H9 (cell line): ENCODE measurements around the gene CCSER2. TPM values are rescaled to one million over a fixed set of nuclear protein-coding genes. Genes with fewer than 3 reads are reported as not detected.

ENCODE experiments used
- DNase-seq: peaks from one replicate; pipeline ENCODE4 v3.0.0-alpha.2; 2017
- H2AFZ ChIP-seq: one replicate; pipeline ENCODE4 v1.6.1; 2013; ENCODE audit warnings: mild to moderate bottlenecking, low read length, control low read depth, moderate library complexity
- H2AK5ac ChIP-seq: 2 replicates; pipeline ENCODE4 v1.6.1; 2013; ENCODE audit warnings: low read length, control low read depth, mixed read lengths; ENCODE audit not compliant: insufficient read length
- H2BK120ac ChIP-seq: one replicate; pipeline ENCODE4 v1.6.1; 2013; ENCODE audit warnings: low read depth, mild to moderate bottlenecking, low read length, control low read depth, inconsistent platforms; ENCODE audit not compliant: poor library complexity, severe bottlenecking
- H2BK12ac ChIP-seq: 2 replicates; pipeline ENCODE4 v1.6.1; 2013; ENCODE audit warnings: low read length, control low read depth, mixed read lengths, low read depth; ENCODE audit not compliant: insufficient read length
- H2BK15ac ChIP-seq: 2 replicates; pipeline ENCODE4 v1.6.1; 2013; ENCODE audit warnings: low read depth, low read length, control low read depth
- H2BK20ac ChIP-seq: one replicate; pipeline ENCODE4 v1.6.1; 2013; ENCODE audit warnings: low read depth, mild to moderate bottlenecking, low read length, control low read depth, inconsistent platforms; ENCODE audit not compliant: poor library complexity, severe bottlenecking
- H2BK5ac ChIP-seq: 2 replicates; pipeline ENCODE4 v1.6.1; 2013; ENCODE audit warnings: low read length, control low read depth, mixed read lengths; ENCODE audit not compliant: insufficient read length
- H3K14ac ChIP-seq: 2 replicates; pipeline ENCODE4 v1.6.1; 2013; ENCODE audit warnings: low read length, control low read depth; ENCODE audit not compliant: insufficient read depth
- H3K18ac ChIP-seq: 2 replicates; pipeline ENCODE4 v1.6.1; 2013; ENCODE audit warnings: low read depth, mild to moderate bottlenecking, mixed read lengths, low read length, control low read depth; ENCODE audit not compliant: insufficient read length
- H3K23ac ChIP-seq: 2 replicates; pipeline ENCODE4 v1.6.1; 2013; ENCODE audit warnings: low read length, control low read depth, mixed read lengths, low read depth; ENCODE audit not compliant: insufficient read length
- H3K23me2 ChIP-seq: 2 replicates; pipeline ENCODE4 v1.6.1; 2013; ENCODE audit warnings: low read depth, mild to moderate bottlenecking, mixed read lengths, low read length, control low read depth; ENCODE audit not compliant: insufficient read length, poor library complexity, severe bottlenecking
- H3K27ac ChIP-seq: 2 replicates; pipeline ENCODE4 v1.5.1; 2013; ENCODE audit warnings: low read length, control low read depth, mixed read lengths, low read depth; ENCODE audit not compliant: insufficient read length
- H3K27me3 ChIP-seq: 2 replicates; pipeline ENCODE4 v1.6.1; 2013; ENCODE audit warnings: low read length, control low read depth, inconsistent platforms; ENCODE audit not compliant: insufficient read depth
- H3K4ac ChIP-seq: 2 replicates; pipeline ENCODE4 v1.6.1; 2013; ENCODE audit warnings: low read depth, mild to moderate bottlenecking, control low read depth, inconsistent platforms, low read length, moderate library complexity
- H3K4me1 ChIP-seq: 2 replicates; pipeline ENCODE4 v1.6.1; 2013; ENCODE audit warnings: low read length, control low read depth, inconsistent platforms; ENCODE audit not compliant: insufficient read depth
- H3K4me2 ChIP-seq: 2 replicates; pipeline ENCODE4 v1.6.1; 2013; ENCODE audit warnings: low read length, control low read depth, mixed read lengths; ENCODE audit not compliant: insufficient read length, insufficient read depth
- H3K56ac ChIP-seq: 2 replicates; pipeline ENCODE4 v1.6.1; 2013; ENCODE audit warnings: low read depth, mild to moderate bottlenecking, mixed read lengths, low read length, control low read depth; ENCODE audit not compliant: insufficient read length
- H3K79me1 ChIP-seq: 2 replicates; pipeline ENCODE4 v1.6.1; 2013; ENCODE audit warnings: low read depth, mild to moderate bottlenecking, moderate library complexity, low read length, control low read depth, inconsistent platforms; ENCODE audit not compliant: insufficient read depth, poor library complexity, severe bottlenecking
- H3K79me2 ChIP-seq: 2 replicates; pipeline ENCODE4 v1.6.1; 2013; ENCODE audit warnings: low read length, control low read depth, inconsistent platforms; ENCODE audit not compliant: insufficient read depth
- H3K9ac ChIP-seq: 2 replicates; pipeline ENCODE4 v1.6.1; 2013; ENCODE audit warnings: low read length, control low read depth, mixed read lengths; ENCODE audit not compliant: insufficient read length; ENCODE audit errors: extremely low read depth
- H3K9me3 ChIP-seq: one replicate; pipeline ENCODE4 v1.6.1; 2013; ENCODE audit warnings: low read depth, low read length, inconsistent platforms; ENCODE audit not compliant: control insufficient read depth
- H3T11ph ChIP-seq: one replicate; pipeline ENCODE4 v1.6.1; 2013; ENCODE audit warnings: mild to moderate bottlenecking, low read length, control low read depth, inconsistent platforms
- H4K20me1 ChIP-seq: one replicate; pipeline ENCODE4 v1.6.1; 2013; ENCODE audit not compliant: control insufficient read depth, insufficient read length, insufficient read depth
- H4K5ac ChIP-seq: 2 replicates; pipeline ENCODE4 v1.6.1; 2013; ENCODE audit warnings: low read depth, mild to moderate bottlenecking, mixed read lengths, low read length, control low read depth; ENCODE audit not compliant: insufficient read length
- H4K8ac ChIP-seq: replicated peaks from 2 replicates; pipeline ENCODE4 v1.6.1; 2013; ENCODE audit warnings: low read length, control low read depth, mixed read lengths, low read depth; ENCODE audit not compliant: insufficient read length
- H4K91ac ChIP-seq: 2 replicates; pipeline ENCODE4 v1.6.1; 2013; ENCODE audit warnings: low read depth, mild to moderate bottlenecking, moderate library complexity, mixed read lengths, low read length, control low read depth; ENCODE audit not compliant: insufficient read length
- H3K27ac Mint-ChIP-seq, 3 experiments: 2 replicates in 2 of 3; 3 replicates in 1 of 3; pipeline ENCODE4 v1.8.0; 2020 to 2021; ENCODE audit warnings: mixed read lengths in 3 of 3, mild to moderate bottlenecking in 1 of 3, moderate library complexity in 1 of 3
- H3K27me3 Mint-ChIP-seq: 2 replicates; pipeline ENCODE4 v1.8.0; 2021; ENCODE audit warnings: low read depth, mild to moderate bottlenecking, moderate library complexity, mixed read lengths
- H3K36me3 Mint-ChIP-seq, 3 experiments: 2 replicates in 2 of 3; 3 replicates in 1 of 3; pipeline ENCODE4 v1.8.0; 2020 to 2021; ENCODE audit warnings: low read depth in 3 of 3, mixed read lengths in 3 of 3; ENCODE audit not compliant: insufficient read depth in 1 of 3
- H3K4me1 Mint-ChIP-seq, 2 experiments: 2 replicates each; pipeline ENCODE4 v1.8.0; 2020; ENCODE audit warnings: mixed read lengths in 2 of 2
- H3K4me3 Mint-ChIP-seq, 2 experiments: 2 replicates in 1 of 2; 3 replicates in 1 of 2; pipeline ENCODE4 v1.8.0; 2020 to 2021; ENCODE audit warnings: mild to moderate bottlenecking in 2 of 2, mixed read lengths in 2 of 2, moderate library complexity in 1 of 2
- H3K9me3 Mint-ChIP-seq, 2 experiments: 2 replicates in 1 of 2; 3 replicates in 1 of 2; pipeline ENCODE4 v1.8.0; 2020; ENCODE audit warnings: mild to moderate bottlenecking in 2 of 2, mixed read lengths in 2 of 2, moderate library complexity in 1 of 2
- WGBS: extraction: QIAGEN DNeasy Blood & Tissue Kit; methylation state at CpG from one replicate; pipeline ENCODE4 v1.1.7; 2013; ENCODE audit warnings: missing lambda C conversion rate, low lambda C conversion rate, mixed read lengths; ENCODE audit not compliant: insufficient read length; ENCODE audit errors: extremely low coverage; 5-methylcytosine and 5-hydroxymethylcytosine counted together
- total RNA-seq: library from RNA; stranded (reverse); gene quantifications from 2 replicates; pipeline ENCODE4 v1.2.1, GENCODE V29; 2021
- TF ChIP-seq, protein P1 (sequence below): fragments of 200-600 bp; sonication (generic); conservative IDR thresholded peaks from 3 replicates; pipeline ENCODE4 v1.8.0; 2021; ENCODE audit warnings: antibody characterized with exemption, mild to moderate bottlenecking

The CCSER2 gene
- total RNA-seq, 1 experiment from 2014 or later = 22.2 TPM

GRCh38 chr10:84317174-84317573 is 11.2 kb upstream of the CCSER2 start:
- H3K56ac ChIP-seq = no peak overlapping the region
- H2AFZ ChIP-seq = no peak overlapping the region
- no peak overlapping the region for H3K4ac ChIP-seq
- H2AK5ac ChIP-seq = no peak overlapping the region
- peaks cover 3% of the 10 kb centered on the region; the same call in 1 of the 2 replicates for H3K4me1 ChIP-seq
- H3K79me2 ChIP-seq = no peaks in the 10 kb centered on the region
- no peak overlapping the region for H2BK120ac ChIP-seq
- no peak overlapping the region for H3K23ac ChIP-seq
- H3T11ph ChIP-seq = no peak overlapping the region
- no peaks in the 10 kb centered on the region for H3K23me2 ChIP-seq
- no peak overlapping the region for H3K9ac ChIP-seq
- H3K4me2 ChIP-seq = no peak overlapping the region
- no peaks in the 10 kb centered on the region for H3K27me3 ChIP-seq
- no peaks in the 10 kb centered on the region; a peak in 1 of 7 replicates for H3K36me3 Mint-ChIP-seq
- no peak overlapping the region for H2BK5ac ChIP-seq
- H3K27me3 Mint-ChIP-seq = no peaks in the 10 kb centered on the region; the same call in 1 of the 2 replicates
- no peak overlapping the region for H3K27ac ChIP-seq
- H4K20me1 ChIP-seq = no peaks in the 10 kb centered on the region
- no CpG with 5 or more reads among the region's 2 CpGs for WGBS
- H2BK15ac ChIP-seq = no peak overlapping the region
- DNase-seq = no peak
- H4K5ac ChIP-seq = no peak overlapping the region
- no peaks in the 10 kb centered on the region for H3K79me1 ChIP-seq
- H4K91ac ChIP-seq = no peak overlapping the region
- H3K4me3 Mint-ChIP-seq = no peak overlapping the region
- no peak overlapping the region for H2BK20ac ChIP-seq
- no peak overlapping the region for H3K18ac ChIP-seq
- H3K14ac ChIP-seq = no peak overlapping the region
- peaks cover 5 to 12% of the 10 kb centered on the region in 2 experiments; a peak in 3 of 4 replicates for H3K4me1 Mint-ChIP-seq
- H3K27ac Mint-ChIP-seq = no peak overlapping the region
- H2BK12ac ChIP-seq = no peak overlapping the region
- H4K8ac ChIP-seq = no peak overlapping the region
- TF ChIP-seq, protein P1, sequence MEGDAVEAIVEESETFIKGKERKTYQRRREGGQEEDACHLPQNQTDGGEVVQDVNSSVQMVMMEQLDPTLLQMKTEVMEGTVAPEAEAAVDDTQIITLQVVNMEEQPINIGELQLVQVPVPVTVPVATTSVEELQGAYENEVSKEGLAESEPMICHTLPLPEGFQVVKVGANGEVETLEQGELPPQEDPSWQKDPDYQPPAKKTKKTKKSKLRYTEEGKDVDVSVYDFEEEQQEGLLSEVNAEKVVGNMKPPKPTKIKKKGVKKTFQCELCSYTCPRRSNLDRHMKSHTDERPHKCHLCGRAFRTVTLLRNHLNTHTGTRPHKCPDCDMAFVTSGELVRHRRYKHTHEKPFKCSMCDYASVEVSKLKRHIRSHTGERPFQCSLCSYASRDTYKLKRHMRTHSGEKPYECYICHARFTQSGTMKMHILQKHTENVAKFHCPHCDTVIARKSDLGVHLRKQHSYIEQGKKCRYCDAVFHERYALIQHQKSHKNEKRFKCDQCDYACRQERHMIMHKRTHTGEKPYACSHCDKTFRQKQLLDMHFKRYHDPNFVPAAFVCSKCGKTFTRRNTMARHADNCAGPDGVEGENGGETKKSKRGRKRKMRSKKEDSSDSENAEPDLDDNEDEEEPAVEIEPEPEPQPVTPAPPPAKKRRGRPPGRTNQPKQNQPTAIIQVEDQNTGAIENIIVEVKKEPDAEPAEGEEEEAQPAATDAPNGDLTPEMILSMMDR = no peak
- peaks cover 0 to 3% of the 10 kb centered on the region in 2 experiments; a peak in 1 of 5 replicates for H3K9me3 Mint-ChIP-seq
- no peaks in the 10 kb centered on the region for H3K9me3 ChIP-seq
